GM12878 (cell line): ENCODE results near the gene RPS6KL1. TPM values are rescaled to one million over a fixed set of nuclear protein-coding genes. Genes with fewer than 3 reads are reported as not detected.

Experiments used
- ATAC-seq: fragments of 200-7000 bp; cut with Tn5 transposase; 3 replicates; pipeline ENCODE4 v1.9.1; 2020; ENCODE audit warnings: mild to moderate bottlenecking, moderate library complexity
- BruUV-seq: library from RNA; stranded (reverse); fragments of 400-500 nt; replicated peaks from 2 replicates; lab custom pipeline; 2021; lab: Mats Ljungman, UMichigan
- CTCF ChIA-PET: fragments of 300-600 bp; sonication (Branson Sonifier 250); formaldehyde crosslinking; extraction: SDS; loops from one replicate; lab custom pipeline; 2021; ENCODE audit warnings: inconsistent platforms; lab: Yijun Ruan, JAX
- POLR2A ChIA-PET: fragments of 350-600 bp; formaldehyde crosslinking; extraction: SDS; loops from one replicate; lab custom pipeline; 2021; ENCODE audit warnings: inconsistent platforms; lab: Charles Lee
- RAD21 ChIA-PET: fragments of 300-600 bp; sonication (Branson Sonifier 250); formaldehyde crosslinking; loops from one replicate; lab custom pipeline; 2023; ENCODE audit warnings: antibody characterized with exemption; ENCODE audit not compliant: unreplicated experiment; lab: Charles Lee
- SMC1A ChIA-PET: fragments of 300-600 bp; sonication (Branson Sonifier 250); formaldehyde crosslinking; loops from one replicate; lab custom pipeline; 2023; ENCODE audit not compliant: unreplicated experiment, uncharacterized antibody; lab: Charles Lee
- DNase-seq: peaks from one replicate; pipeline ENCODE4 v3.0.0-alpha.2; 2011; ENCODE audit warnings: low read depth, low spot score
- FAIRE-seq: peaks from 3 replicates; lab custom pipeline; 2011; peaks lifted over from hg19 to GRCh38; lab: Jason Lieb, UNC
- H2AFZ ChIP-seq: 2 replicates; pipeline ENCODE4 v1.6.0; 2011; ENCODE audit warnings: low read depth, low read length, control low read depth; ENCODE audit not compliant: control insufficient read depth
- H3K27ac ChIP-seq: 2 replicates; pipeline ENCODE4 v1.5.1; 2011; ENCODE audit warnings: control low read depth; ENCODE audit not compliant: control insufficient read depth, insufficient read depth
- H3K27me3 ChIP-seq, 2 experiments: replicated peaks in 1 of 2; 2 replicates each; pipeline versions ENCODE4 v1.6.0 to v1.6.1; 2011; ENCODE audit warnings: low read length in 1 of 2; ENCODE audit not compliant: control insufficient read depth in 2 of 2, insufficient read depth in 2 of 2
- H3K36me3 ChIP-seq, 2 experiments: 2 replicates each; pipeline ENCODE4 v1.5.1; 2011; ENCODE audit warnings: low read length in 1 of 2; ENCODE audit not compliant: control insufficient read depth in 2 of 2, insufficient read depth in 2 of 2
- H3K4me1 ChIP-seq: 2 replicates; pipeline ENCODE4 v1.6.1; 2011; ENCODE audit warnings: mild to moderate bottlenecking, low read length, moderate library complexity, mixed read lengths; ENCODE audit not compliant: control insufficient read depth, insufficient read depth
- H3K4me2 ChIP-seq: 2 replicates; pipeline ENCODE4 v1.6.0; 2011; ENCODE audit warnings: control low read depth; ENCODE audit not compliant: control insufficient read depth, insufficient read depth
- H3K4me3 ChIP-seq: fragments of 200-600 bp; sonication (generic); 2 replicates; pipeline ENCODE4 v1.5.1; 2016
- H3K79me2 ChIP-seq: 2 replicates; pipeline ENCODE4 v1.6.0; 2011; ENCODE audit warnings: low read length; ENCODE audit not compliant: control insufficient read depth, insufficient read depth
- H3K9ac ChIP-seq: 2 replicates; pipeline ENCODE4 v1.8.0; 2011; ENCODE audit warnings: low read length, control low read depth, mixed read lengths; ENCODE audit not compliant: control insufficient read depth, insufficient read depth
- H3K9me3 ChIP-seq: replicated peaks from 3 replicates; pipeline ENCODE4 v1.5.1; 2011; ENCODE audit warnings: mild to moderate bottlenecking, low read length; ENCODE audit not compliant: control insufficient read depth, insufficient read depth
- H4K20me1 ChIP-seq: 2 replicates; pipeline ENCODE4 v1.6.0; 2011; ENCODE audit not compliant: control insufficient read depth, insufficient read depth
- BCL11A ChIP-seq: IDR thresholded peaks from 2 replicates; pipeline ENCODE4 v1.6.1; 2011; ENCODE audit warnings: low read depth, low read length
- FOXK2 ChIP-seq: fragments of 450-650 bp; IDR thresholded peaks from 2 replicates; pipeline ENCODE4 v1.6.1; 2017; ENCODE audit warnings: mild to moderate bottlenecking, moderate library complexity
- MEF2A ChIP-seq: IDR thresholded peaks from 2 replicates; pipeline ENCODE4 v1.6.1; 2011; ENCODE audit warnings: low read depth, mild to moderate bottlenecking, low read length, moderate library complexity; ENCODE audit not compliant: insufficient read depth
- MYB ChIP-seq: fragments of 150-350 bp; IDR thresholded peaks from 2 replicates; pipeline ENCODE4 v1.6.1; 2014; ENCODE audit warnings: mild to moderate bottlenecking, low read depth, low read length, borderline replicate concordance
- PAX5 ChIP-seq: IDR thresholded peaks from 2 replicates; pipeline ENCODE4 v1.6.1; 2011; ENCODE audit warnings: low read depth, low read length, borderline replicate concordance
- RAD51 ChIP-seq: fragments of 450-650 bp; IDR thresholded peaks from 2 replicates; pipeline ENCODE4 v1.6.1; 2016; ENCODE audit warnings: moderate library complexity, mild to moderate bottlenecking, inconsistent platforms
- SRF ChIP-seq, 2 experiments: IDR thresholded peaks; 2 replicates each; pipeline ENCODE4 v1.6.1; 2011; ENCODE audit warnings: low read depth in 2 of 2, low read length in 2 of 2, mild to moderate bottlenecking in 1 of 2, moderate library complexity in 1 of 2
- TCF12 ChIP-seq: IDR thresholded peaks from 2 replicates; pipeline ENCODE4 v1.6.1; 2011; ENCODE audit warnings: low read depth, mild to moderate bottlenecking, low read length
- WGBS: methylation state at CpG from one replicate; pipeline ENCODE4 v1.1.6; 2016; ENCODE audit warnings: low lambda C conversion rate; ENCODE audit not compliant: insufficient replicate concordance, insufficient coverage; ENCODE audit errors: missing lambda C conversion rate; 5-methylcytosine and 5-hydroxymethylcytosine counted together
- in situ Hi-C: fragments of 300-500 bp; cut with MboI; formaldehyde crosslinking; loops from 9 replicates; pipeline ENCODE4 v1.14.3; 2018; ENCODE audit warnings: mixed read lengths
- intact Hi-C: fragments of 100-400 bp; cut with micrococcal nuclease; formaldehyde crosslinking; loops from one replicate; pipeline ENCODE4 v1.14.2; 2022; ENCODE audit not compliant: unreplicated experiment
- polyA plus RNA-seq, 11 experiments: library from polyadenylated mRNA; depleted of rRNA in 4 of 11; unstranded in 6 of 11; stranded (reverse) in 5 of 11; fragments of >200 nt; fragmentation: Nextera tagmentation in 4 of 11; fragmentation: Illumina TruSeq in 1 of 11; extraction: Ambion mirVana in 4 of 11; extraction: Trizol in 1 of 11; gene quantifications; 1 replicate in 1 of 11; 2 replicates in 10 of 11; pipeline versions ENCODE4 v1.2.1 to v1.2.3, GENCODE V29; 2011 to 2016; ENCODE audit warnings: inconsistent platforms in 2 of 11, missing spikeins in 2 of 11, low read depth in 1 of 11
- total RNA-seq, 4 experiments: library from RNA; depleted of rRNA in 3 of 4; stranded (reverse); fragments of >200 nt in 3 of 4; fragmentation: Illumina TruSeq in 1 of 4; extraction: Trizol in 1 of 4; gene quantifications; 2 replicates each; pipeline versions ENCODE4 v1.2.1 to v1.2.3, GENCODE V29; 2013 to 2021
- TF ChIP-seq, protein P1 (sequence below): fragments of 450-650 bp; IDR thresholded peaks from 2 replicates; pipeline ENCODE4 v1.6.1; 2017; ENCODE audit warnings: antibody characterized with exemption, mild to moderate bottlenecking, moderate library complexity

RPS6KL1 gene
- total and polyA plus RNA-seq, 10 of the 15 experiments (the other 5 are each of a cell fraction or from before 2014, with no cell fraction given) = 0.04 to 4.2 (median 2.0) TPM

GRCh38 chr14:74927225-74927624, 4.2 kb upstream of the RPS6KL1 start:
- BruUV-seq = no TSS peak
- Histone ChIP-seq H4K20me1 (no peaks in the 10 kb centered on the region), H3K79me2 (no peaks in the 10 kb centered on the region), H3K4me1 (no peaks in the 10 kb centered on the region; the same call in none of the 2 replicates), H3K27ac (no peak overlapping the region), H3K9me3 (no peaks in the 10 kb centered on the region), H3K27me3 (no peaks in the 10 kb centered on the region), H3K4me3 (no peak overlapping the region), H3K36me3 (no peaks in the 10 kb centered on the region), H2AFZ (no peak overlapping the region), H3K9ac (no peak overlapping the region), H3K4me2 (no peak overlapping the region)
- FAIRE-seq (no peak), DNase-seq (no peak), ATAC-seq (no peak)
- ChIA-PET SMC1A (no interaction called here), POLR2A (interaction anchor here (1.0 kb wide), 1 partner anchor 11 kb away, joined by 4 read pairs; no protein-coding TSS in a partner anchor), RAD21 (no interaction called here), CTCF (interaction anchor here (0.7 kb wide), 1 partner anchor 187 kb away, joined by 3 read pairs; no protein-coding TSS in a partner anchor)
- in situ Hi-C loops (no loop called here), intact Hi-C loops (no loop called here)
- 42% methylated on average over 6 of the region's 6 CpGs for WGBS
- TF ChIP-seq FOXK2 = no peak
- no peak for TF ChIP-seq MYB
- TF ChIP-seq BCL11A = no peak
- no peak for TF ChIP-seq RAD51
- TF ChIP-seq SRF (IDR thresholded peaks at IDR 0.05; ENCODE audit: low read depth in 2 of 2, low read length in 2 of 2) = no peak
- no peak for TF ChIP-seq TCF12
- TF ChIP-seq MEF2A = no peak
- TF ChIP-seq, protein P1, sequence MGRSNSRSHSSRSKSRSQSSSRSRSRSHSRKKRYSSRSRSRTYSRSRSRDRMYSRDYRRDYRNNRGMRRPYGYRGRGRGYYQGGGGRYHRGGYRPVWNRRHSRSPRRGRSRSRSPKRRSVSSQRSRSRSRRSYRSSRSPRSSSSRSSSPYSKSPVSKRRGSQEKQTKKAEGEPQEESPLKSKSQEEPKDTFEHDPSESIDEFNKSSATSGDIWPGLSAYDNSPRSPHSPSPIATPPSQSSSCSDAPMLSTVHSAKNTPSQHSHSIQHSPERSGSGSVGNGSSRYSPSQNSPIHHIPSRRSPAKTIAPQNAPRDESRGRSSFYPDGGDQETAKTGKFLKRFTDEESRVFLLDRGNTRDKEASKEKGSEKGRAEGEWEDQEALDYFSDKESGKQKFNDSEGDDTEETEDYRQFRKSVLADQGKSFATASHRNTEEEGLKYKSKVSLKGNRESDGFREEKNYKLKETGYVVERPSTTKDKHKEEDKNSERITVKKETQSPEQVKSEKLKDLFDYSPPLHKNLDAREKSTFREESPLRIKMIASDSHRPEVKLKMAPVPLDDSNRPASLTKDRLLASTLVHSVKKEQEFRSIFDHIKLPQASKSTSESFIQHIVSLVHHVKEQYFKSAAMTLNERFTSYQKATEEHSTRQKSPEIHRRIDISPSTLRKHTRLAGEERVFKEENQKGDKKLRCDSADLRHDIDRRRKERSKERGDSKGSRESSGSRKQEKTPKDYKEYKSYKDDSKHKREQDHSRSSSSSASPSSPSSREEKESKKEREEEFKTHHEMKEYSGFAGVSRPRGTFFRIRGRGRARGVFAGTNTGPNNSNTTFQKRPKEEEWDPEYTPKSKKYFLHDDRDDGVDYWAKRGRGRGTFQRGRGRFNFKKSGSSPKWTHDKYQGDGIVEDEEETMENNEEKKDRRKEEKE = no peak
- TF ChIP-seq PAX5 = no peak
